ENCODE data around the gene USP7.
"Not testable (repeated sequence)": the region's sequence is repeated elsewhere in the genome, so short reads cannot be mapped to it uniquely, and the experiment has no call there.

USP7 gene

GRCh38 chr16:8972843-8973586 is 9.3 kb upstream of the USP7 start:
- no peak for DNase-seq

GRCh38 chr16:8971416-8971815 is 7.7 kb upstream of the USP7 start:
- DNase-seq, result no peak

- DNase-seq, result not testable (repeated sequence)
These were observed 5.6 kb upstream of the USP7 start for GRCh38 chr16:8969202-8969897.

GRCh38 chr16:8968054-8968453 is 4.3 kb upstream of the USP7 start:
- DNase-seq, result not testable (repeated sequence)

- peak; percentile 83 for DNase-seq
These were observed 3.6 kb upstream of the USP7 start for GRCh38 chr16:8967132-8967821.

- DNase-seq, result no peak
These were observed 3.1 kb upstream of the USP7 start for GRCh38 chr16:8966817-8967131.

- no peak for DNase-seq
These were observed 756 bp upstream of the USP7 start for GRCh38 chr16:8964462-8964861.

- no peak for DNase-seq
These were observed 491 bp downstream of the USP7 start for GRCh38 chr16:8963010-8963820.

GRCh38 chr16:8962393-8963009 is 1.2 kb downstream of the USP7 start:
- no peak for DNase-seq

GRCh38 chr16:8961811-8962390 is 1.8 kb downstream of the USP7 start:
- DNase-seq, result no peak

- no peak for DNase-seq
These were observed 3.0 kb downstream of the USP7 start for GRCh38 chr16:8960788-8961109.

GRCh38 chr16:8959921-8960787 is 3.6 kb downstream of the USP7 start:
- peak; percentile 53 for DNase-seq

- peak; percentile 87 for DNase-seq
These were observed 5.2 kb downstream of the USP7 start for GRCh38 chr16:8958344-8959167.

- DNase-seq, result no peak
These were observed 6.1 kb downstream of the USP7 start for GRCh38 chr16:8957509-8958157.

GRCh38 chr16:8957063-8957397 is 6.7 kb downstream of the USP7 start:
- peak; percentile 46 for DNase-seq

- no peak for DNase-seq
These were observed 7.2 kb downstream of the USP7 start for GRCh38 chr16:8956265-8957062.

GRCh38 chr16:8955828-8956227 is 7.9 kb downstream of the USP7 start:
- no peak for DNase-seq

- DNase-seq, result no peak
These were observed 10.6 kb downstream of the USP7 start for GRCh38 chr16:8953064-8953463.

- DNase-seq, result no peak
These were observed 11.4 kb downstream of the USP7 start for GRCh38 chr16:8952281-8952751.
